Neural cell (in vitro differentiated cells): ENCODE results near the gene IBSP. TPM values are rescaled to one million over a fixed set of nuclear protein-coding genes. Genes with fewer than 3 reads are reported as not detected.

Experiments
- H2AFZ ChIP-seq: fragments of 200-600, 300-800 bp; sonication (generic), shearing (Covaris generic); 2 replicates; pipeline ENCODE4 v1.6.0; 2014; ENCODE audit warnings: low read depth, mild to moderate bottlenecking, antibody characterized with exemption, low read length, moderate library complexity
- H3F3A ChIP-seq: fragments of 200-600 bp; shearing (Covaris generic); 2 replicates; pipeline ENCODE4 v1.6.1; 2016; ENCODE audit warnings: mild to moderate bottlenecking, moderate library complexity, mixed read lengths, antibody characterized with exemption, low read length; ENCODE audit not compliant: insufficient read depth, poor library complexity, severe bottlenecking
- H3K27ac ChIP-seq: fragments of 200-600, 300-800 bp; sonication (generic), shearing (Covaris generic); 2 replicates; pipeline ENCODE4 v1.5.1; 2014; ENCODE audit warnings: mild to moderate bottlenecking, low read length, moderate library complexity
- H3K27me3 ChIP-seq: fragments of 300-800, 200-600 bp; sonication (generic), shearing (Covaris generic); 2 replicates; pipeline ENCODE4 v1.6.0; 2014; ENCODE audit warnings: mild to moderate bottlenecking, low read depth, low read length, moderate library complexity; ENCODE audit not compliant: insufficient read depth
- H3K36me3 ChIP-seq: fragments of 300-800, 200-600 bp; sonication (generic), shearing (Covaris generic); 2 replicates; pipeline ENCODE4 v1.5.1; 2014; ENCODE audit warnings: mild to moderate bottlenecking, antibody characterized with exemption, low read length, moderate library complexity; ENCODE audit not compliant: insufficient read depth
- H3K4me2 ChIP-seq: fragments of 300-800, 200-600 bp; sonication (generic), shearing (Covaris generic); 2 replicates; pipeline ENCODE4 v1.6.0; 2014; ENCODE audit warnings: mild to moderate bottlenecking, low read length
- H3K4me3 ChIP-seq: fragments of 300-800, 200-600 bp; sonication (generic), shearing (Covaris generic); 2 replicates; pipeline ENCODE4 v1.5.1; 2014; ENCODE audit warnings: mild to moderate bottlenecking, low read length, moderate library complexity
- H3K79me2 ChIP-seq: fragments of 200-600 bp; shearing (Covaris generic); replicated peaks from 2 replicates; pipeline ENCODE4 v1.6.0; 2014; ENCODE audit warnings: mild to moderate bottlenecking, low read length, moderate library complexity; ENCODE audit not compliant: insufficient read depth
- H3K9ac ChIP-seq: fragments of 300-800, 200-600 bp; sonication (generic), shearing (Covaris generic); 2 replicates; pipeline ENCODE4 v1.6.1; 2016; ENCODE audit warnings: mild to moderate bottlenecking, low read length, mixed read lengths
- H3K9me2 ChIP-seq: fragments of 200-600 bp; shearing (Covaris generic); 2 replicates; pipeline ENCODE4 v1.6.1; 2016; ENCODE audit warnings: mild to moderate bottlenecking, low read length, mixed read lengths; ENCODE audit not compliant: insufficient read depth
- H3K9me3 ChIP-seq: fragments of 200-600, 300-800 bp; sonication (generic), shearing (Covaris generic); 2 replicates; pipeline ENCODE4 v1.6.1; 2016; ENCODE audit warnings: mild to moderate bottlenecking, mixed run types, low read length, moderate library complexity, mixed read lengths
- H4K20me1 ChIP-seq: fragments of 200-600 bp; shearing (Covaris generic); 2 replicates; pipeline ENCODE4 v1.6.1; 2016; ENCODE audit warnings: mild to moderate bottlenecking, mixed run types; ENCODE audit not compliant: insufficient read depth
- CTCF ChIP-seq: fragments of 450-650 bp; IDR thresholded peaks from 2 replicates; pipeline ENCODE4 v1.5.1; 2014; ENCODE audit warnings: antibody characterized with exemption, mild to moderate bottlenecking, moderate library complexity; ENCODE audit not compliant: poor library complexity, severe bottlenecking
- EP300 ChIP-seq: fragments of 450-650 bp; conservative IDR thresholded peaks from 2 replicates; pipeline ENCODE4 v1.6.1; 2014; ENCODE audit warnings: antibody characterized with exemption, mild to moderate bottlenecking, moderate library complexity; ENCODE audit not compliant: poor library complexity, severe bottlenecking
- EZH2 ChIP-seq: fragments of 200-600, 300-800 bp; shearing (Covaris generic), sonication (generic); IDR thresholded peaks from 2 replicates; pipeline ENCODE4 v1.6.1; 2014; ENCODE audit warnings: antibody characterized with exemption, low read length, borderline replicate concordance, mild to moderate bottlenecking; ENCODE audit not compliant: insufficient read depth, poor library complexity, severe bottlenecking
- MXI1 ChIP-seq: fragments of 450-650 bp; conservative IDR thresholded peaks from 2 replicates; pipeline ENCODE4 v1.6.1; 2014; ENCODE audit warnings: antibody characterized with exemption, mild to moderate bottlenecking; ENCODE audit not compliant: poor library complexity, severe bottlenecking
- POLR2AphosphoS5 ChIP-seq: IDR thresholded peaks from 2 replicates; pipeline ENCODE4 v1.6.1; 2012
- RAD21 ChIP-seq: fragments of 450-650 bp; conservative IDR thresholded peaks from 2 replicates; pipeline ENCODE4 v1.6.1; 2014; ENCODE audit warnings: antibody characterized with exemption, mild to moderate bottlenecking, moderate library complexity
- REST ChIP-seq: IDR thresholded peaks from 2 replicates; pipeline ENCODE4 v1.6.1; 2012; ENCODE audit warnings: borderline replicate concordance
- SMC3 ChIP-seq: fragments of 450-650 bp; conservative IDR thresholded peaks from 2 replicates; pipeline ENCODE4 v1.6.1; 2014; ENCODE audit warnings: antibody characterized with exemption, mild to moderate bottlenecking, moderate library complexity; ENCODE audit not compliant: poor library complexity
- TAF1 ChIP-seq: IDR thresholded peaks from 2 replicates; pipeline ENCODE4 v1.6.1; 2012; ENCODE audit warnings: low read depth
- polyA plus RNA-seq: library from polyadenylated mRNA; depleted of rRNA; stranded (reverse); fragments of >200 nt; gene quantifications from 2 replicates; pipeline ENCODE4 v1.2.3, GENCODE V29; 2014

IBSP gene
- polyA plus RNA-seq, 1 donor from 2014 or later = not detected

GRCh38 chr4:87811977-87812376 lies 12.6 kb downstream of the IBSP start:
- TF ChIP-seq TAF1 = no peak
- no peak for TF ChIP-seq EP300
- TF ChIP-seq SMC3 = no peak
- TF ChIP-seq CTCF = no peak
- no peak for TF ChIP-seq RAD21
- no peak for TF ChIP-seq EZH2
- no peak for TF ChIP-seq REST
- TF ChIP-seq POLR2AphosphoS5 = no peak
- no peak for TF ChIP-seq MXI1
- Histone ChIP-seq H3K27ac (no peak overlapping the region), H4K20me1 (no peaks in the 10 kb centered on the region), H3K4me3 (no peak overlapping the region), H3K36me3 (no peaks in the 10 kb centered on the region), H3K9ac (no peak overlapping the region), H3F3A (no peaks in the 10 kb centered on the region), H2AFZ (no peak overlapping the region), H3K79me2 (no peaks in the 10 kb centered on the region), H3K4me2 (no peak overlapping the region), H3K9me3 (no peaks in the 10 kb centered on the region), H3K9me2 (no peaks in the 10 kb centered on the region), H3K27me3 (no peaks in the 10 kb centered on the region)

GRCh38 chr4:87819281-87819919 lies 20.0 kb downstream of the IBSP start:
- H2AFZ ChIP-seq = no peak overlapping the region
- no peak overlapping the region for H3K9ac ChIP-seq
- H3F3A ChIP-seq = no peaks in the 10 kb centered on the region
- H3K79me2 ChIP-seq = no peaks in the 10 kb centered on the region
- H4K20me1 ChIP-seq = no peaks in the 10 kb centered on the region
- H3K4me3 ChIP-seq = no peak overlapping the region
- H3K9me3 ChIP-seq = no peaks in the 10 kb centered on the region
- H3K27me3 ChIP-seq = no peaks in the 10 kb centered on the region
- TF ChIP-seq EZH2 (no peak), MXI1 (no peak), POLR2AphosphoS5 (no peak), CTCF (no peak), TAF1 (no peak), SMC3 (no peak), EP300 (no peak), REST (no peak), RAD21 (no peak)
- H3K27ac ChIP-seq = no peak overlapping the region
- no peak overlapping the region for H3K4me2 ChIP-seq
- H3K36me3 ChIP-seq = no peaks in the 10 kb centered on the region
- no peaks in the 10 kb centered on the region for H3K9me2 ChIP-seq
